Stimulated activated CD4-positive, alpha-beta T cell treated with anti-CD3 and anti-CD28 coated beads, TNF-alpha, amount 100 ng/mL, for 1 hour (primary cell): Measurements from ENCODE around the gene MRPL52.
A peak's percentile ranks its signal among the peaks of the same experiment; 100 is the strongest.
"Not testable (repeated sequence)": the region's sequence is repeated elsewhere in the genome, so short reads cannot be mapped to it uniquely, and the experiment has no call there.

Experiments
- DNase-seq, 3 donors: peaks; one replicate each; pipeline ENCODE4 v3.0.0-alpha.2; 2020; ENCODE audit warnings: low read depth in 3 of 3, low spot score in 1 of 3

The MRPL52 gene

GRCh38 chr14:22852599-22852939 lies 22.9 kb downstream of the MRPL52 start:
- DNase-seq: no peak

GRCh38 chr14:22852940-22853767 lies 23.5 kb downstream of the MRPL52 start:
- DNase-seq: peak; percentile 65 to 97 (median 85)

GRCh38 chr14:22854296-22854695 lies 24.6 kb downstream of the MRPL52 start:
- DNase-seq: not testable (repeated sequence)

GRCh38 chr14:22854963-22855724 lies 25.5 kb downstream of the MRPL52 start:
- no peak for DNase-seq

GRCh38 chr14:22856428-22856827 lies 26.7 kb downstream of the MRPL52 start:
- DNase-seq: no peak

GRCh38 chr14:22860377-22860776 lies 30.7 kb downstream of the MRPL52 start:
- DNase-seq: not testable (repeated sequence)

- no peak for DNase-seq
These were observed 32.0 kb downstream of the MRPL52 start for GRCh38 chr14:22861651-22862050.

GRCh38 chr14:22864979-22865378 lies 35.3 kb downstream of the MRPL52 start:
- DNase-seq: no peak

- DNase-seq: no peak
These were observed 36.0 kb downstream of the MRPL52 start for GRCh38 chr14:22865424-22866405.

- no peak for DNase-seq
These were observed 37.2 kb downstream of the MRPL52 start for GRCh38 chr14:22866874-22867273.

- DNase-seq: no peak
These were observed 41.1 kb downstream of the MRPL52 start for GRCh38 chr14:22870811-22871223.

GRCh38 chr14:22871224-22872032 lies 41.7 kb downstream of the MRPL52 start, which contains the start of gene LRP10:
TSS of gene LRP10 (plus strand) at chr14:22871740. CDS start at chr14:22872304, 564 bp downstream.
- DNase-seq: peak; percentile 39 to 63 (median 48)

GRCh38 chr14:22872033-22872832 lies 42.5 kb downstream of the MRPL52 start:
- DNase-seq: peak in 2 of 3 donors; percentile 42 to 59

GRCh38 chr14:22872833-22873520 lies 43.3 kb downstream of the MRPL52 start:
- no peak for DNase-seq

GRCh38 chr14:22875003-22875747 lies 45.5 kb downstream of the MRPL52 start:
- DNase-seq: no peak

- DNase-seq: no peak
These were observed 46.1 kb downstream of the MRPL52 start for GRCh38 chr14:22875748-22876319.

- DNase-seq: no peak
These were observed 47.4 kb downstream of the MRPL52 start for GRCh38 chr14:22877000-22877501.
